ENCODE data around the gene PCCA. TPM values are rescaled to one million over a fixed set of nuclear protein-coding genes. Genes with fewer than 3 reads are reported as not detected.
A peak's percentile ranks its signal among the peaks of the same experiment; 100 is the strongest.

Gene PCCA
- total and polyA plus RNA-seq, 2 donors (not counting 1 experiment from before 2014, with no cell fraction given): 4.8 to 17.4 TPM

GRCh38 chr13:100088273-100088643, 635 bp upstream of the PCCA start:
- POLR2A ChIA-PET: interaction anchor here (0.5 kb wide), 1 partner anchor 151 kb away, joined by 3 read pairs; no protein-coding TSS in a partner anchor

More at GRCh38 chr13:100088273-100088643, 635 bp upstream of the PCCA start:
- no peak for TF ChIP-seq EZH2 (IDR thresholded peaks at IDR 0.05; ENCODE audit: borderline replicate concordance, insufficient read depth, low read depth, low read length, poor library complexity, severe bottlenecking)
- no peak for TF ChIP-seq CTCF (IDR thresholded peaks at IDR 0.05)
- Histone ChIP-seq H3K9ac (ENCODE audit: low read length) (peak overlapping the region; percentile 75), H3K36me3 (replicated peaks in 1 of 2; ENCODE audit: control extremely low read depth in 1 of 2, control insufficient read depth in 1 of 2, extremely low read depth in 1 of 2, insufficient read depth in 2 of 2, low read length in 1 of 2) (no peaks in the 10 kb centered on the region), H3K9me3 (ENCODE audit: control extremely low read depth in 1 of 3, control insufficient read depth in 2 of 3, insufficient read depth in 1 of 3, low read length in 2 of 3) (no peaks in the 10 kb centered on the region), H3K27ac (ENCODE audit: low read length in 2 of 2) (peak overlapping the region in 1 of 2 donors; percentile 65), H3K27me3 (replicated peaks in 1 of 4; ENCODE audit: control extremely low read depth in 1 of 4, control insufficient read depth in 3 of 4, insufficient read depth in 4 of 4, low read length in 3 of 4) (no peaks in the 10 kb centered on the region), H3K4me3 (ENCODE audit: control extremely low read depth in 1 of 5, extremely low read depth in 1 of 5, insufficient read depth in 1 of 5, low read depth in 2 of 5, low read length in 4 of 5) (peak overlapping the region in 4 of 5 experiments; percentile 69 to 90 (median 74)), H4K20me1 (ENCODE audit: control insufficient read depth, insufficient read depth, low read length, poor library complexity, severe bottlenecking) (no peaks in the 10 kb centered on the region), H2AFZ (ENCODE audit: insufficient read depth, low read depth, low read length, poor library complexity, severe bottlenecking) (peak overlapping the region; percentile 92), H3K4me2 (replicated peaks; ENCODE audit: low read depth, low read length, poor library complexity, severe bottlenecking) (peak overlapping the region; percentile 89), H3K4me1 (ENCODE audit: control insufficient read depth in 2 of 2, insufficient read depth in 2 of 2, low read length in 2 of 2) (peaks cover 10 to 15% of the 10 kb centered on the region in 2 donors), H3K79me2 (ENCODE audit: control insufficient read depth, insufficient read depth, low read length) (peaks cover 4% of the 10 kb centered on the region)
- H3K4me1 Mint-ChIP-seq: peaks cover 23% of the 10 kb centered on the region
- CTCF ChIA-PET: interaction anchor here (1.0 kb wide), 1 partner anchor 426 kb away, joined by 3 read pairs; no protein-coding TSS in a partner anchor
- H3K27ac Mint-ChIP-seq: peak overlapping the region; percentile 26
- H3K4me3 Mint-ChIP-seq: peak overlapping the region; percentile 94
- no peaks in the 10 kb centered on the region for H3K9me3 Mint-ChIP-seq (ENCODE audit: insufficient read depth)
- H3K27me3 Mint-ChIP-seq: no peaks in the 10 kb centered on the region
- WGBS (ENCODE audit: insufficient coverage): 74% methylated on average over 10 of the region's 12 CpGs
- intact Hi-C loops (cut with micrococcal nuclease): loop anchor here (2.0 kb wide), 1 partner anchor 481 kb away; the partner anchor contains the start of gene CLYBL
- no peak for DNase-seq
- no peak for ATAC-seq (ENCODE audit: low read depth)
